ENCODE measurements around the gene NOTO.

- TF ChIP-seq CTCF (IDR thresholded peaks at IDR 0.05) (no peak), POLR2A (IDR thresholded peaks at IDR 0.05) (no peak), EP300 (IDR thresholded peaks at IDR 0.05) (no peak)
Observed at GRCh38 chr2:73185965-73186364, 16.4 kb upstream of the NOTO start.
